BE2C (cell line): ENCODE measurements around the gene RBL1.

Source experiments
- DNase-seq: peaks from one replicate; pipeline ENCODE4 v3.0.0-alpha.2; 2020
- H3K27me3 ChIP-seq: fragments of 250-450 bp; sonication (Bioruptor Pico); 2 replicates; pipeline ENCODE4 v1.5.1; 2020; ENCODE audit warnings: mild to moderate bottlenecking
- H3K36me3 ChIP-seq: fragments of 250-450 bp; sonication (Bioruptor Pico); 2 replicates; pipeline ENCODE4 v1.5.1; 2020; ENCODE audit warnings: mild to moderate bottlenecking
- H3K4me1 ChIP-seq: fragments of 250-450 bp; sonication (Bioruptor Pico); 2 replicates; pipeline ENCODE4 v1.5.1; 2020
- H3K4me3 ChIP-seq: 2 replicates; pipeline ENCODE4 v1.5.1; 2011; ENCODE audit warnings: low read depth, low read length
- H3K9me3 ChIP-seq: fragments of 250-450 bp; sonication (Bioruptor Pico); 2 replicates; pipeline ENCODE4 v1.5.1; 2020
- CTCF ChIP-seq: IDR thresholded peaks from 2 replicates; pipeline ENCODE4 v1.5.1; 2012; ENCODE audit warnings: mild to moderate bottlenecking, low read depth, low read length

The RBL1 gene

GRCh38 chr20:37114012-37114411, 18.2 kb upstream of the RBL1 start:
- no peak for DNase-seq
- no peak overlapping the region for H3K4me3 ChIP-seq
- H3K27me3 ChIP-seq = no peaks in the 10 kb centered on the region
- no peaks in the 10 kb centered on the region for H3K9me3 ChIP-seq
- TF ChIP-seq CTCF = no peak
- H3K4me1 ChIP-seq = no peaks in the 10 kb centered on the region
- no peaks in the 10 kb centered on the region for H3K36me3 ChIP-seq

DNA sequence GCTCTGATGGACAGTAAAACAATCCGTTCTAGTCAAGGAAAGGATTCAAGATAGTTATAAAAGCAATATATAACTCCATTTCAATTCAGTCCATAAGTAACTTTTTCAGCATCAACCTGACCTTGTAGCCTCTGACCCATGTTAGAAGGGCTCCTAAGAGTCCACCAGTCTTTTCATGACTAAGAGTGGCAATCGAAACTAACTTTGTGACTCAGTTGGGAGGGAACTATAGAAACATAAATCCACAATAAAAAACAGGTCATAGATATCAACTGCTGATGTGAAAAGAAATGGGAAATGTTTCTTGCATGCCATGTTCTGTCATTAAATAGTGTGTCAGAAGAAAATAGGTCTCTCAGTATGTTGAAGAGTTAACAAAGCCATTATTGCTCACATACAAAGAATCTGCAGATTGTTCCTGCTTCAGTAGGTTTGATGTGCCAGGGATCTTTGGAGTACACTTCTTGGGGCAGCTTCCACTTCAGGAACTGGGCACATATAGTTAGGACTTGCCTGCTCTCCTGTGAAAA, 16.2 kb upstream of the RBL1 start:
- TF ChIP-seq CTCF = no peak
- Histone ChIP-seq H3K9me3 (no peaks in the 10 kb centered on the region), H3K4me1 (no peaks in the 10 kb centered on the region), H3K36me3 (no peaks in the 10 kb centered on the region), H3K4me3 (no peak overlapping the region), H3K27me3 (no peaks in the 10 kb centered on the region)
- no peak for DNase-seq

GRCh38 chr20:37108676-37109075, 12.9 kb upstream of the RBL1 start:
- Histone ChIP-seq H3K9me3 (no peaks in the 10 kb centered on the region), H3K4me1 (no peaks in the 10 kb centered on the region), H3K36me3 (no peaks in the 10 kb centered on the region), H3K27me3 (no peaks in the 10 kb centered on the region), H3K4me3 (no peak overlapping the region)
- TF ChIP-seq CTCF = no peak
- no peak for DNase-seq

GRCh38 chr20:37102571-37102970, 6.8 kb upstream of the RBL1 start:
- Histone ChIP-seq H3K4me3 (no peak overlapping the region), H3K9me3 (no peaks in the 10 kb centered on the region), H3K4me1 (no peaks in the 10 kb centered on the region), H3K27me3 (no peaks in the 10 kb centered on the region), H3K36me3 (no peaks in the 10 kb centered on the region)
- DNase-seq = no peak
- TF ChIP-seq CTCF = no peak

DNA sequence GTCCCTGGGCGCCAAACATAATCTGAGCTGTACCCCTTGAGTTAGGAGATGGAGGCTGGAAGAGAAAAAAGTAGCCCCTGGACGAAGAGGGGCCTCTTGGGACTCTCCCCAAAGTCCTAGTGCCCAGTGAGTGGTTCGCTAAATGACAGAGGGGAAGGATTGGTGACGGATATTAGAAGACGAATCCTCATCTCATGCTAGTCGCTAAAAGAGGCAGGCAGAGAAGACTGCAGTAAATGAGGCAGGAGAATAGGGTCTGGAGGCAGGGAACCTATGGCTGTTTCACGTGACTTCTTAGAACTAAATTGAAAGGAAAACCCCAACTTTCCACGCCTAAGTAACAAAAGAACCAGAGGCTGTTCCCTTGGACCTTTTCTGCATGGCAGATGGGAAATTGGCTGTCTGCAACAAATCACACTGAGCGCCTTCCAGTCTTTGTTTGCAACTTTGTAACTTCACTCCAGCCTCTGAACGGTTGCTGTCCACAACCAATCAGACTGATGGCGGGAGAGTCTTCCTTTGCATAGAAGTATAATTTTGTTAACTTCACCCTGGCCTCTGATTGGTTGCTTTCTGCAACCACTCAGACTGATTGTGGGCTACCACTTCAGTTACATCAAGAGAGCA, 731 bp upstream of the RBL1 start:
- DNase-seq = no peak
- Histone ChIP-seq H3K4me1 (peaks cover 6% of the 10 kb centered on the region), H3K27me3 (no peaks in the 10 kb centered on the region), H3K36me3 (peaks cover 3% of the 10 kb centered on the region; the same call in 1 of the 2 replicates), H3K9me3 (peaks cover 3% of the 10 kb centered on the region; the same call in 1 of the 2 replicates), H3K4me3 (peak overlapping the region; percentile 74)
- TF ChIP-seq CTCF = no peak

DNA sequence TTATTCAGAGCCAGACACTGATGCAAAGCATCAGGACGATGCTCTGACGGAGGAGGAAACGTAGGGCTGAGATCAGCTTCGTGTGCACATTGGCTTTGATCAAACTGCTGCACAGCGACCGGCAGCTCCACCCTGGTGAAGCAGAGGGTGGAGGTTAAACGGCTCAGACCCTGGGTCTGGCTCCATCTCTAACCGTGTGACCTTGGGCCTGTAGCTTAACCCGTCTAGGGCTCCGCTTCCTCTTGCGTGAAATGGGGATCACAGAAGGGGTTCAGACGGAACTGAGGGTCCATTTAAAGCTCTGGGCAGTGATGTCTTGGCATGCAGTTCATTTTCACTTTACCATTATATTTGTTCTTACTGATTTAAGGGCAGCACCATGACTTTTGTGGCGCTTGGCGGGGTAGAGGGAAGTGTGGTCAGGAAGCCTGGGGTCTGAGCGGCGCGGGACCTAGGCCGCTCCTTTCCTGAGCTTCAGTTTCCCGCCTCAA, 644 bp downstream of the RBL1 start:
- Histone ChIP-seq H3K9me3 (peaks cover 3% of the 10 kb centered on the region; the same call in 1 of the 2 replicates), H3K36me3 (peaks cover 3% of the 10 kb centered on the region; the same call in 1 of the 2 replicates), H3K27me3 (no peaks in the 10 kb centered on the region), H3K4me3 (peak overlapping the region; percentile 74), H3K4me1 (peaks cover 6% of the 10 kb centered on the region)
- DNase-seq = peak; percentile 16
- TF ChIP-seq CTCF = no peak
